SK-N-SH treated with all-trans-retinoic acid at 6 μM for 48 hours (cell line): ENCODE data around the gene UROD.

Source experiments
- ATAC-seq: fragments of 200-7000 bp; cut with Tn5 transposase; 3 replicates; pipeline ENCODE4 v1.9.1; 2020; ENCODE audit warnings: mild to moderate bottlenecking, moderate library complexity
- ARNTL ChIP-seq: fragments of 450-650 bp; formaldehyde crosslinking; IDR thresholded peaks from 2 replicates; pipeline ENCODE4 v1.5.0; 2020; ENCODE audit warnings: low read depth, mild to moderate bottlenecking, moderate library complexity, borderline replicate concordance
- BACH2 ChIP-seq: fragments of 250-450 bp; sonication (Bioruptor Pico); IDR thresholded peaks from 2 replicates; pipeline ENCODE4 v1.9.0; 2021; ENCODE audit warnings: mild to moderate bottlenecking, borderline replicate concordance
- CSDC2 ChIP-seq: fragments of 250-450 bp; sonication (Bioruptor Pico); IDR thresholded peaks from 2 replicates; pipeline ENCODE4 v1.5.0; 2020; ENCODE audit warnings: mild to moderate bottlenecking, moderate library complexity
- ESRRG ChIP-seq: fragments of 250-450 bp; sonication (Bioruptor Pico); IDR thresholded peaks from 2 replicates; pipeline ENCODE4 v1.6.1; 2021; ENCODE audit warnings: mild to moderate bottlenecking
- GLIS3 ChIP-seq: fragments of 250-450 bp; sonication (Bioruptor Pico); IDR thresholded peaks from 2 replicates; pipeline ENCODE4 v1.5.0; 2020; ENCODE audit warnings: mild to moderate bottlenecking, moderate library complexity
- ISL1 ChIP-seq: fragments of 250-450 bp; sonication (Bioruptor Pico); IDR thresholded peaks from 2 replicates; pipeline ENCODE4 v2.1.2; 2022; ENCODE audit warnings: mild to moderate bottlenecking, moderate library complexity
- OSR1 ChIP-seq: fragments of 250-450 bp; sonication (Bioruptor Pico); IDR thresholded peaks from 2 replicates; pipeline ENCODE4 v1.8.0; 2022; ENCODE audit warnings: moderate library complexity, mild to moderate bottlenecking, inconsistent platforms
- PPARA ChIP-seq: fragments of 250-450 bp; sonication (Bioruptor Pico); IDR thresholded peaks from 2 replicates; pipeline ENCODE4 v1.5.0; 2020; ENCODE audit warnings: mild to moderate bottlenecking, borderline replicate concordance
- RARB ChIP-seq: fragments of 250-450 bp; sonication (Bioruptor Pico); IDR thresholded peaks from 2 replicates; pipeline ENCODE4 v1.8.0; 2021; ENCODE audit warnings: mild to moderate bottlenecking, moderate library complexity
- SNAI2 ChIP-seq: fragments of 250-450 bp; sonication (Bioruptor Pico); IDR thresholded peaks from 2 replicates; pipeline ENCODE4 v1.5.0; 2020; ENCODE audit warnings: mild to moderate bottlenecking, moderate library complexity
- TCF4 ChIP-seq: fragments of 250-450 bp; sonication (Bioruptor Pico); IDR thresholded peaks from 2 replicates; pipeline ENCODE4 v1.8.0; 2021; ENCODE audit warnings: mild to moderate bottlenecking, moderate library complexity, borderline replicate concordance
- TOX ChIP-seq: fragments of 250-450 bp; sonication (Bioruptor Pico); IDR thresholded peaks from 2 replicates; pipeline ENCODE4 v1.8.0; 2021; ENCODE audit warnings: mild to moderate bottlenecking, moderate library complexity, borderline replicate concordance
- ZC3H10 ChIP-seq: fragments of 250-450 bp; sonication (Bioruptor Pico); IDR thresholded peaks from 2 replicates; pipeline ENCODE4 v1.5.1; 2021; ENCODE audit warnings: mild to moderate bottlenecking, moderate library complexity
- ZFP3 ChIP-seq: fragments of 250-450 bp; sonication (Bioruptor Pico); IDR thresholded peaks from 2 replicates; pipeline ENCODE4 v1.5.0; 2020; ENCODE audit warnings: mild to moderate bottlenecking, moderate library complexity
- ZFP30 ChIP-seq: fragments of 450-650 bp; formaldehyde crosslinking; IDR thresholded peaks from 2 replicates; pipeline ENCODE4 v1.5.0; 2022; ENCODE audit warnings: mild to moderate bottlenecking, moderate library complexity
- ZNF70 ChIP-seq: fragments of 450-650 bp; formaldehyde crosslinking; IDR thresholded peaks from 2 replicates; pipeline ENCODE4 v1.5.0; 2020; ENCODE audit warnings: mild to moderate bottlenecking, moderate library complexity
- ZNF8 ChIP-seq: fragments of 450-650 bp; formaldehyde crosslinking; IDR thresholded peaks from 2 replicates; pipeline ENCODE4 v1.5.0; 2020; ENCODE audit warnings: mild to moderate bottlenecking, moderate library complexity
- TF ChIP-seq, protein P1 (sequence below): fragments of 250-450 bp; sonication (Bioruptor Pico); IDR thresholded peaks from 2 replicates; pipeline ENCODE4 v1.8.0; 2021; ENCODE audit warnings: low read depth, mild to moderate bottlenecking, moderate library complexity, borderline replicate concordance
- TF ChIP-seq, protein P2 (sequence below): fragments of 250-450 bp; sonication (Bioruptor Pico); IDR thresholded peaks from 2 replicates; pipeline ENCODE4 v1.5.1; 2020; ENCODE audit warnings: low read depth, mild to moderate bottlenecking, moderate library complexity
- TF ChIP-seq, protein P3 (sequence below): fragments of 250-450 bp; sonication (Bioruptor Pico); IDR thresholded peaks from 2 replicates; pipeline ENCODE4 v1.5.1; 2021; ENCODE audit warnings: mild to moderate bottlenecking, moderate library complexity
- TF ChIP-seq, protein P4 (sequence below): fragments of 250-450 bp; sonication (Bioruptor Pico); IDR thresholded peaks from 2 replicates; pipeline ENCODE4 v1.5.0; 2020; ENCODE audit warnings: mild to moderate bottlenecking, moderate library complexity
- TF ChIP-seq, protein P5 (sequence below): fragments of 250-450 bp; sonication (Bioruptor Pico); IDR thresholded peaks from 2 replicates; pipeline ENCODE4 v1.8.0; 2020; ENCODE audit warnings: mild to moderate bottlenecking, moderate library complexity, borderline replicate concordance

UROD gene

DNA sequence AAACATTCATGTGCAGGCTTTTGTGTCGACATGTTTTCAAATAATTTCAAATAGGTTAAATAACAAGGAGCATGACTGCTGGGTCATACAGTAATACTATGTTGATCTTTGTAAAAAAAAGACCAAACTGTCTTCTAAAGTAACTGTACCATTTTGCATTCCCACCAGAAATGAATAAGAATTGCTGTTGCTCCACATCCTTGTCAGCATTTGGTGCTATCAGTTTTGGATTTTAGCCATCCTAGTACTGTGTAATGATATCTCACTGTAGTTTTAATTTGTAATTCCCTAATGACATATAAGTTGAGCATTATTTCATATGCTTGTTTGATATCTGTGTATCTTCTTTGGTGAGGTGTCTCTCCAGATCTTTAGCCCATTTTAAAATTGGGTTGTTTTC, 11.6 kb downstream of the UROD start:
- TF ChIP-seq PPARA (CRISPR knock-in tag): no peak
- TF ChIP-seq, protein P1, sequence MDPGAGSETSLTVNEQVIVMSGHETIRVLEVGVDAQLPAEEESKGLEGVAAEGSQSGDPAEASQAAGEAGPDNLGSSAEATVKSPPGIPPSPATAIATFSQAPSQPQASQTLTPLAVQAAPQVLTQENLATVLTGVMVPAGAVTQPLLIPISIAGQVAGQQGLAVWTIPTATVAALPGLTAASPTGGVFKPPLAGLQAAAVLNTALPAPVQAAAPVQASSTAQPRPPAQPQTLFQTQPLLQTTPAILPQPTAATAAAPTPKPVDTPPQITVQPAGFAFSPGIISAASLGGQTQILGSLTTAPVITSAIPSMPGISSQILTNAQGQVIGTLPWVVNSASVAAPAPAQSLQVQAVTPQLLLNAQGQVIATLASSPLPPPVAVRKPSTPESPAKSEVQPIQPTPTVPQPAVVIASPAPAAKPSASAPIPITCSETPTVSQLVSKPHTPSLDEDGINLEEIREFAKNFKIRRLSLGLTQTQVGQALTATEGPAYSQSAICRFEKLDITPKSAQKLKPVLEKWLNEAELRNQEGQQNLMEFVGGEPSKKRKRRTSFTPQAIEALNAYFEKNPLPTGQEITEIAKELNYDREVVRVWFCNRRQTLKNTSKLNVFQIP (CRISPR knock-in tag): no peak
- TF ChIP-seq ZC3H10 (CRISPR knock-in tag): no peak
- TF ChIP-seq ISL1 (CRISPR knock-in tag): no peak
- no peak for TF ChIP-seq ZFP30
- no peak for TF ChIP-seq ESRRG (CRISPR knock-in tag)
- TF ChIP-seq, protein P2, sequence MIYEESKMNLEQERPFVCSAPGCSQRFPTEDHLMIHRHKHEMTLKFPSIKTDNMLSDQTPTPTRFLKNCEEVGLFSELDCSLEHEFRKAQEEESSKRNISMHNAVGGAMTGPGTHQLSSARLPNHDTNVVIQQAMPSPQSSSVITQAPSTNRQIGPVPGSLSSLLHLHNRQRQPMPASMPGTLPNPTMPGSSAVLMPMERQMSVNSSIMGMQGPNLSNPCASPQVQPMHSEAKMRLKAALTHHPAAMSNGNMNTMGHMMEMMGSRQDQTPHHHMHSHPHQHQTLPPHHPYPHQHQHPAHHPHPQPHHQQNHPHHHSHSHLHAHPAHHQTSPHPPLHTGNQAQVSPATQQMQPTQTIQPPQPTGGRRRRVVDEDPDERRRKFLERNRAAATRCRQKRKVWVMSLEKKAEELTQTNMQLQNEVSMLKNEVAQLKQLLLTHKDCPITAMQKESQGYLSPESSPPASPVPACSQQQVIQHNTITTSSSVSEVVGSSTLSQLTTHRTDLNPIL (CRISPR knock-in tag): no peak
- TF ChIP-seq OSR1: no peak
- TF ChIP-seq BACH2: no peak
- TF ChIP-seq ARNTL (CRISPR knock-in tag): no peak
- no peak for TF ChIP-seq ZFP3 (CRISPR knock-in tag)
- TF ChIP-seq, protein P3, sequence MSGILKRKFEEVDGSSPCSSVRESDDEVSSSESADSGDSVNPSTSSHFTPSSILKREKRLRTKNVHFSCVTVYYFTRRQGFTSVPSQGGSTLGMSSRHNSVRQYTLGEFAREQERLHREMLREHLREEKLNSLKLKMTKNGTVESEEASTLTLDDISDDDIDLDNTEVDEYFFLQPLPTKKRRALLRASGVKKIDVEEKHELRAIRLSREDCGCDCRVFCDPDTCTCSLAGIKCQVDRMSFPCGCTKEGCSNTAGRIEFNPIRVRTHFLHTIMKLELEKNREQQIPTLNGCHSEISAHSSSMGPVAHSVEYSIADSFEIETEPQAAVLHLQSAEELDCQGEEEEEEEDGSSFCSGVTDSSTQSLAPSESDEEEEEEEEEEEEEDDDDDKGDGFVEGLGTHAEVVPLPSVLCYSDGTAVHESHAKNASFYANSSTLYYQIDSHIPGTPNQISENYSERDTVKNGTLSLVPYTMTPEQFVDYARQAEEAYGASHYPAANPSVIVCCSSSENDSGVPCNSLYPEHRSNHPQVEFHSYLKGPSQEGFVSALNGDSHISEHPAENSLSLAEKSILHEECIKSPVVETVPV: no peak
- no peak for TF ChIP-seq TCF4
- no peak for TF ChIP-seq ZNF70 (CRISPR knock-in tag)
- TF ChIP-seq, protein P4, sequence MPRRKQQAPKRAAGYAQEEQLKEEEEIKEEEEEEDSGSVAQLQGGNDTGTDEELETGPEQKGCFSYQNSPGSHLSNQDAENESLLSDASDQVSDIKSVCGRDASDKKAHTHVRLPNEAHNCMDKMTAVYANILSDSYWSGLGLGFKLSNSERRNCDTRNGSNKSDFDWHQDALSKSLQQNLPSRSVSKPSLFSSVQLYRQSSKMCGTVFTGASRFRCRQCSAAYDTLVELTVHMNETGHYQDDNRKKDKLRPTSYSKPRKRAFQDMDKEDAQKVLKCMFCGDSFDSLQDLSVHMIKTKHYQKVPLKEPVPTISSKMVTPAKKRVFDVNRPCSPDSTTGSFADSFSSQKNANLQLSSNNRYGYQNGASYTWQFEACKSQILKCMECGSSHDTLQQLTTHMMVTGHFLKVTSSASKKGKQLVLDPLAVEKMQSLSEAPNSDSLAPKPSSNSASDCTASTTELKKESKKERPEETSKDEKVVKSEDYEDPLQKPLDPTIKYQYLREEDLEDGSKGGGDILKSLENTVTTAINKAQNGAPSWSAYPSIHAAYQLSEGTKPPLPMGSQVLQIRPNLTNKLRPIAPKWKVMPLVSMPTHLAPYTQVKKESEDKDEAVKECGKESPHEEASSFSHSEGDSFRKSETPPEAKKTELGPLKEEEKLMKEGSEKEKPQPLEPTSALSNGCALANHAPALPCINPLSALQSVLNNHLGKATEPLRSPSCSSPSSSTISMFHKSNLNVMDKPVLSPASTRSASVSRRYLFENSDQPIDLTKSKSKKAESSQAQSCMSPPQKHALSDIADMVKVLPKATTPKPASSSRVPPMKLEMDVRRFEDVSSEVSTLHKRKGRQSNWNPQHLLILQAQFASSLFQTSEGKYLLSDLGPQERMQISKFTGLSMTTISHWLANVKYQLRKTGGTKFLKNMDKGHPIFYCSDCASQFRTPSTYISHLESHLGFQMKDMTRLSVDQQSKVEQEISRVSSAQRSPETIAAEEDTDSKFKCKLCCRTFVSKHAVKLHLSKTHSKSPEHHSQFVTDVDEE (CRISPR knock-in tag): no peak
- TF ChIP-seq CSDC2: no peak
- no peak for TF ChIP-seq RARB (CRISPR knock-in tag)
- no peak for TF ChIP-seq TOX (CRISPR knock-in tag)
- TF ChIP-seq ZNF8 (CRISPR knock-in tag): no peak

DNA sequence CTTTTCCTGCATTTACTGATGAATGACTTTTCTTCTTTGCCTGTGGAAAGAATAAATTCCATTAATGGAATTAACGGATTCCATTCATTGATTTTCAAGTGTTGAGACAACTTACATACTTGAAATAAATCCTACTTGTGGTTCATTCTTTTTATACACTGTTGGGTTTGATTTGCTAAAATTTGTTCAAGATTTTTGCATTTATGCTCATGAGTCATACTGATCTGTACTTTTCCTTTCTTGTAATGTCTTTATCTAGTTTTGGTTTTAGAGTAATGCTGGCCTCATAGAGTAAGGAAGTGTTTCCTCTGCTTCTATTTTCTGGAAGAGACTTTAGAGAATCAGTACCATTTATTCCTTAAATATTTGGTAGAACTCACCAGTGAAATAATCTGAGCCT, 14.4 kb downstream of the UROD start:
- TF ChIP-seq, protein P3: no peak
- TF ChIP-seq ISL1 (CRISPR knock-in tag): no peak
- TF ChIP-seq CSDC2: no peak
- no peak for TF ChIP-seq BACH2
- TF ChIP-seq ESRRG (CRISPR knock-in tag): no peak
- no peak for TF ChIP-seq PPARA (CRISPR knock-in tag)

More for the DNA sequence above, 11.6 kb downstream of the UROD start:
- no peak for ATAC-seq

DNA sequence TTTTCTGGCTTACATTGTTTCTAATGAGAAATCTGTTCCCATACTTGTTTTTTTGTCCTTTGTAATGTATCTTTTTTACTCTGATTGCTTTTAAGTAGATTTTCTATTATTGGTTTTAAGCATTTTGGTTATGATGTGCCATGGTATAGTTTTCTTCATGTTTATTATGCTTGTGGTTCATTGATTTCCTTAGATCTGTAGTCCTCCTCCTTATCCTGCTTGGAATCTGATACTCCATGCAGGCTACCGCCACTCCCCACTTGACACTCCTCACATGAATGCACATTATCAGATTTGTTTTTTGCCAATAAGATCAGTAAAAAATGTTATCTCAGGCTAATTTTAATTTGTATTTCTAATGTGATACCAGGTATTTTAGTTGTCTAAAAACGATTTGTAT, 20.8 kb downstream of the UROD start:
- no peak for ATAC-seq
- TF ChIP-seq, protein P4 (CRISPR knock-in tag): no peak
- no peak for TF ChIP-seq ZFP3 (CRISPR knock-in tag)
- TF ChIP-seq, protein P5, sequence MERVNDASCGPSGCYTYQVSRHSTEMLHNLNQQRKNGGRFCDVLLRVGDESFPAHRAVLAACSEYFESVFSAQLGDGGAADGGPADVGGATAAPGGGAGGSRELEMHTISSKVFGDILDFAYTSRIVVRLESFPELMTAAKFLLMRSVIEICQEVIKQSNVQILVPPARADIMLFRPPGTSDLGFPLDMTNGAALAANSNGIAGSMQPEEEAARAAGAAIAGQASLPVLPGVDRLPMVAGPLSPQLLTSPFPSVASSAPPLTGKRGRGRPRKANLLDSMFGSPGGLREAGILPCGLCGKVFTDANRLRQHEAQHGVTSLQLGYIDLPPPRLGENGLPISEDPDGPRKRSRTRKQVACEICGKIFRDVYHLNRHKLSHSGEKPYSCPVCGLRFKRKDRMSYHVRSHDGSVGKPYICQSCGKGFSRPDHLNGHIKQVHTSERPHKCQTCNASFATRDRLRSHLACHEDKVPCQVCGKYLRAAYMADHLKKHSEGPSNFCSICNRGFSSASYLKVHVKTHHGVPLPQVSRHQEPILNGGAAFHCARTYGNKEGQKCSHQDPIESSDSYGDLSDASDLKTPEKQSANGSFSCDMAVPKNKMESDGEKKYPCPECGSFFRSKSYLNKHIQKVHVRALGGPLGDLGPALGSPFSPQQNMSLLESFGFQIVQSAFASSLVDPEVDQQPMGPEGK (CRISPR knock-in tag): no peak
- no peak for TF ChIP-seq ZC3H10 (CRISPR knock-in tag)
- no peak for TF ChIP-seq ESRRG (CRISPR knock-in tag)
- TF ChIP-seq, protein P1 (CRISPR knock-in tag): no peak
- TF ChIP-seq GLIS3 (CRISPR knock-in tag): no peak
- TF ChIP-seq SNAI2 (CRISPR knock-in tag): no peak
- TF ChIP-seq ISL1 (CRISPR knock-in tag): no peak
- TF ChIP-seq TCF4: no peak
- TF ChIP-seq TOX (CRISPR knock-in tag): no peak
- no peak for TF ChIP-seq ZNF8 (CRISPR knock-in tag)
- no peak for TF ChIP-seq ARNTL (CRISPR knock-in tag)
- no peak for TF ChIP-seq CSDC2
- no peak for TF ChIP-seq BACH2

More for the DNA sequence above, 14.4 kb downstream of the UROD start:
- ATAC-seq: no peak
